Central memory CD4-positive, alpha-beta T cell (primary cell): ENCODE results near the gene KRTAP9-7.

ENCODE experiments used
- DNase-seq: peaks from one replicate; pipeline ENCODE4 v3.0.0; 2022

Gene KRTAP9-7

GRCh38 chr17:41271858-41272257 is 3.6 kb upstream of the KRTAP9-7 start:
- DNase-seq: no peak

GRCh38 chr17:41278176-41278955 is 2.9 kb downstream of the KRTAP9-7 start:
- no peak for DNase-seq

GRCh38 chr17:41284043-41284442 is 8.5 kb downstream of the KRTAP9-7 start:
- no peak for DNase-seq

- no peak for DNase-seq
These were observed 9.0 kb downstream of the KRTAP9-7 start for GRCh38 chr17:41284546-41284945.

- DNase-seq: no peak
These were observed 11.6 kb downstream of the KRTAP9-7 start for GRCh38 chr17:41287050-41287449.

- no peak for DNase-seq
These were observed 18.5 kb downstream of the KRTAP9-7 start for GRCh38 chr17:41294016-41294415.

- no peak for DNase-seq
These were observed 21.3 kb downstream of the KRTAP9-7 start for GRCh38 chr17:41296846-41297245.

- DNase-seq: no peak
These were observed 23.1 kb downstream of the KRTAP9-7 start for GRCh38 chr17:41298458-41299135.

- no peak for DNase-seq
These were observed 25.8 kb downstream of the KRTAP9-7 start for GRCh38 chr17:41301204-41301790.

- DNase-seq: no peak
These were observed 26.7 kb downstream of the KRTAP9-7 start, which contains the start of gene KRTAP29-1 for GRCh38 chr17:41301916-41302901. Gene KRTAP29-1 (minus strand): TSS chr17:41302851. CDS start chr17:41302851, 0 bp downstream.

- DNase-seq: no peak
These were observed 27.5 kb downstream of the KRTAP9-7 start for GRCh38 chr17:41302981-41303380.

- no peak for DNase-seq
These were observed 28.6 kb downstream of the KRTAP9-7 start for GRCh38 chr17:41304091-41304490.

- no peak for DNase-seq
These were observed 32.1 kb downstream of the KRTAP9-7 start for GRCh38 chr17:41307647-41308046.

GRCh38 chr17:41308251-41308917 is 32.9 kb downstream of the KRTAP9-7 start:
- peak; percentile 93 for DNase-seq

GRCh38 chr17:41308918-41309359 is 33.4 kb downstream of the KRTAP9-7 start, which contains the start of gene KRTAP16-1:
Gene KRTAP16-1 (minus strand): TSS chr17:41309309. CDS start chr17:41309253, 56 bp downstream.
- DNase-seq: no peak

GRCh38 chr17:41311111-41311510 is 35.6 kb downstream of the KRTAP9-7 start:
- DNase-seq: no peak

- DNase-seq: no peak
These were observed 39.8 kb downstream of the KRTAP9-7 start, which contains the start of gene KRTAP17-1 for GRCh38 chr17:41315204-41315794. Gene KRTAP17-1 (minus strand): TSS chr17:41315710. CDS start chr17:41315650, 60 bp downstream.

GRCh38 chr17:41315814-41316445 is 40.4 kb downstream of the KRTAP9-7 start:
- no peak for DNase-seq

- no peak for DNase-seq
These were observed 42.7 kb downstream of the KRTAP9-7 start for GRCh38 chr17:41318231-41318630.

- peak; percentile 47 for DNase-seq
These were observed 46.8 kb downstream of the KRTAP9-7 start for GRCh38 chr17:41322094-41322902.
